ENCODE data around the gene GRB10. TPM values are rescaled to one million over a fixed set of nuclear protein-coding genes. Genes with fewer than 3 reads are reported as not detected.

Gene GRB10
- total RNA-seq, 4 donors from 2014 or later = 37.1 to 109 (median 74.0) TPM

GRCh38 chr7:50598460-50599343, 184.0 kb downstream of the GRB10 start:
- TF ChIP-seq, protein P1, sequence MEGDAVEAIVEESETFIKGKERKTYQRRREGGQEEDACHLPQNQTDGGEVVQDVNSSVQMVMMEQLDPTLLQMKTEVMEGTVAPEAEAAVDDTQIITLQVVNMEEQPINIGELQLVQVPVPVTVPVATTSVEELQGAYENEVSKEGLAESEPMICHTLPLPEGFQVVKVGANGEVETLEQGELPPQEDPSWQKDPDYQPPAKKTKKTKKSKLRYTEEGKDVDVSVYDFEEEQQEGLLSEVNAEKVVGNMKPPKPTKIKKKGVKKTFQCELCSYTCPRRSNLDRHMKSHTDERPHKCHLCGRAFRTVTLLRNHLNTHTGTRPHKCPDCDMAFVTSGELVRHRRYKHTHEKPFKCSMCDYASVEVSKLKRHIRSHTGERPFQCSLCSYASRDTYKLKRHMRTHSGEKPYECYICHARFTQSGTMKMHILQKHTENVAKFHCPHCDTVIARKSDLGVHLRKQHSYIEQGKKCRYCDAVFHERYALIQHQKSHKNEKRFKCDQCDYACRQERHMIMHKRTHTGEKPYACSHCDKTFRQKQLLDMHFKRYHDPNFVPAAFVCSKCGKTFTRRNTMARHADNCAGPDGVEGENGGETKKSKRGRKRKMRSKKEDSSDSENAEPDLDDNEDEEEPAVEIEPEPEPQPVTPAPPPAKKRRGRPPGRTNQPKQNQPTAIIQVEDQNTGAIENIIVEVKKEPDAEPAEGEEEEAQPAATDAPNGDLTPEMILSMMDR (IDR thresholded peaks at IDR 0.05; ENCODE audit: low read depth) = no peak

GRCh38 chr7:50596484-50596883, 186.2 kb downstream of the GRB10 start:
- TF ChIP-seq, protein P1 (IDR thresholded peaks at IDR 0.05; ENCODE audit: low read depth) = no peak

GRCh38 chr7:50595491-50596102, 187.1 kb downstream of the GRB10 start:
- TF ChIP-seq, protein P1 (IDR thresholded peaks at IDR 0.05; ENCODE audit: low read depth) = no peak

- TF ChIP-seq, protein P1 (IDR thresholded peaks at IDR 0.05; ENCODE audit: low read depth) = no peak
These were observed 187.8 kb downstream of the GRB10 start for GRCh38 chr7:50594734-50595485.

- TF ChIP-seq, protein P1 (IDR thresholded peaks at IDR 0.05; ENCODE audit: low read depth) = no peak
These were observed 188.6 kb downstream of the GRB10 start for GRCh38 chr7:50594136-50594535.

- TF ChIP-seq, protein P1 (IDR thresholded peaks at IDR 0.05; ENCODE audit: low read depth) = no peak
These were observed 189.8 kb downstream of the GRB10 start for GRCh38 chr7:50592940-50593339.

All from subcutaneous adipose tissue (tissue), 4 donors.